Stimulated activated naive B cell treated with anti-CD40 and anti-IgM and Interleukin-4, amounts not matched to agents 10 μg/mL and 1 μg/mL and 100 μg/mL, for 72 hours (primary cell): ENCODE measurements around the gene APOL5.
"Not testable (repeated sequence)": the region's sequence is repeated elsewhere in the genome, so short reads cannot be mapped to it uniquely, and the experiment has no call there.

Source experiments
- ATAC-seq, 2 donors: fragments of 150-1000 bp; cut with Tn5 transposase; replicated peaks; 2 replicates each; pipeline ENCODE4 v1.10.0; 2021; ENCODE audit warnings: moderate library complexity in 1 of 2
- DNase-seq: peaks from one replicate; pipeline ENCODE4 v3.0.0; 2021
- H3K27ac Mint-ChIP-seq: one replicate; pipeline ENCODE4 v1.8.0; 2022; ENCODE audit warnings: mild to moderate bottlenecking, mixed read lengths
- H3K27me3 Mint-ChIP-seq, 2 donors: one replicate each; pipeline ENCODE4 v1.8.0; 2022; ENCODE audit warnings: mixed read lengths in 2 of 2
- H3K36me3 Mint-ChIP-seq, 2 donors: one replicate each; pipeline ENCODE4 v1.8.0; 2022; ENCODE audit warnings: mixed read lengths in 2 of 2, mild to moderate bottlenecking in 1 of 2
- H3K4me1 Mint-ChIP-seq, 2 donors: one replicate each; pipeline ENCODE4 v1.8.0; 2022; ENCODE audit warnings: mixed read lengths in 2 of 2, mild to moderate bottlenecking in 1 of 2
- H3K4me3 Mint-ChIP-seq, 2 donors: one replicate each; pipeline ENCODE4 v1.8.0; 2022; ENCODE audit warnings: mild to moderate bottlenecking in 2 of 2, mixed read lengths in 2 of 2, moderate library complexity in 1 of 2
- H3K9me3 Mint-ChIP-seq, 2 donors: one replicate each; pipeline ENCODE4 v1.8.0; 2022; ENCODE audit warnings: mixed read lengths in 2 of 2, mild to moderate bottlenecking in 1 of 2

The APOL5 gene, protein sequence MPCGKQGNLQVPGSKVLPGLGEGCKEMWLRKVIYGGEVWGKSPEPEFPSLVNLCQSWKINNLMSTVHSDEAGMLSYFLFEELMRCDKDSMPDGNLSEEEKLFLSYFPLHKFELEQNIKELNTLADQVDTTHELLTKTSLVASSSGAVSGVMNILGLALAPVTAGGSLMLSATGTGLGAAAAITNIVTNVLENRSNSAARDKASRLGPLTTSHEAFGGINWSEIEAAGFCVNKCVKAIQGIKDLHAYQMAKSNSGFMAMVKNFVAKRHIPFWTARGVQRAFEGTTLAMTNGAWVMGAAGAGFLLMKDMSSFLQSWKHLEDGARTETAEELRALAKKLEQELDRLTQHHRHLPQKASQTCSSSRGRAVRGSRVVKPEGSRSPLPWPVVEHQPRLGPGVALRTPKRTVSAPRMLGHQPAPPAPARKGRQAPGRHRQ

DNA sequence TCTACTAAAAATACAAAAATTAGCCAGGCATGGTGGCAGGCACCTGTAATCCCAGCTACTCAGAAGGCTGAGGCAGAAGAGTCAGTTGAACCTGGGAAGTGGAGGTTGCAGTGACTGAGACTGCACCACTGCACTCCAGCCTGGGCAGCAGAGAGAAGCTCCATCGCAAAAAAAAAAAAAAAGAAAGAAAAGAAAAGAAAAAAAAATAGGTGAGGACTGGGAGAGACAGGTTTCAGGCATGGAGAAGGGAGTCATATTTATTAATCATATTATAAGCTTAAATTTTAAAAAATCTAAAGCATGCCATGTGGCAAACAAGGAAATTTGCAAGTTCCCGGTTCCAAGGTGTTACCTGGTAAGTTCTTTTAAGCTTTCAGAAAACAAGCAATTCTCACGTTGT, at the start of gene APOL5:
TSS of gene APOL5 (plus strand) at position 301 of the 400 bp plus-strand sequence. CDS start at position 301, 0 bp downstream.
- peaks cover 7 to 12% of the 10 kb centered on the region in 2 donors for H3K9me3 Mint-ChIP-seq
- no peak within 1 kb of the TSS for H3K4me3 Mint-ChIP-seq
- H3K27me3 Mint-ChIP-seq: peaks cover 32 to 40% of the 10 kb centered on the region in 2 donors
- peaks cover 5 to 11% of the 10 kb centered on the region in 2 donors for H3K36me3 Mint-ChIP-seq
- no peak for DNase-seq
- H3K4me1 Mint-ChIP-seq: no peaks in the 10 kb centered on the region
- no peak within 1 kb of the TSS for H3K27ac Mint-ChIP-seq
- ATAC-seq: no peak

DNA sequence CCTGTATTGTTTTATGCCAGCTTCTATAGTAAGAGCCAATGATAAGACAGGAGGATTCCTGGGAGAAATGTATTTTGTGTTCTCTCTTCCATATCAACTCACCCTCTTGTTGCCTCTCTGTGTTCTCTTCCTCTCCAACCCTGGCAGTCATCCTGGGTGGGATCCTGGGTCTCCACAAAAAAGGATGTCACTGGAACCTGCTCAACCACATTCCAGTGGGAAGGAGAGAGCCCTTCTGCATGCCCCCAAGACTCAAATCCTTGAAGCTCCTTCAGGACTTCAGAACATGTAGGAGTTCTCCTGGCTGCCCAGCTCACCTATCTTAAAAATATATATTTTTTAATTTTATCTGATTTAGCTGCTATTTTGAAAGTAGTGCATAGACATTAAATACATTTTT, 43.3 kb upstream of the APOL5 start:
- ATAC-seq: no peak
- H3K9me3 Mint-ChIP-seq: peaks cover 7 to 11% of the 10 kb centered on the region in 2 donors

DNA sequence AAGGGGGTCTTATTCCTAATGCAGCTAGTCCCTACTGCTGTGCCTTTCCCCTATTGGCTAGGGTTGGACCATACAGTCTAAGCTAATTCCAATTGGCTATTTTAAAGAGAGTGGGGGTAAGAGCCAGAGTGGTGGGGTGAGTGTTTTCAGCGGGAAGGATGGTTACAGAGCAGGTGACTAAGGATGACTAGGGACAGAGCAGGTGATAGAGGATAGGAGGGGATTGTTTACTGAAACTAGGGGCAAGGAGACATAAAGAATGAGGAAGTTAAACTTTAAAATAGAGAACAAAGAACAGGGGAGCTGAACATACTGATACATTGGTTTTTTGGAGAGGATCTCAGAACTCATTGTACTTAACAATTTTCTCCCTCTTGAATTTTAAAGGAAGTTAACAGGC, 41.6 kb upstream of the APOL5 start:
- peak; percentile 78 to 80 for ATAC-seq
- not testable (repeated sequence) for H3K27me3 Mint-ChIP-seq, DNase-seq, H3K36me3 Mint-ChIP-seq, H3K27ac Mint-ChIP-seq, H3K4me3 Mint-ChIP-seq
- H3K4me1 Mint-ChIP-seq: peaks cover 17 to 41% of the 10 kb centered on the region in 2 donors
- peaks cover 11 to 14% of the 10 kb centered on the region in 2 donors for H3K9me3 Mint-ChIP-seq

More for the DNA sequence above, 43.3 kb upstream of the APOL5 start:
- H3K4me3 Mint-ChIP-seq: no peak overlapping the region
- DNase-seq: no peak
- H3K27me3 Mint-ChIP-seq: no peaks in the 10 kb centered on the region
- H3K36me3 Mint-ChIP-seq: peaks cover 2 to 10% of the 10 kb centered on the region in 2 donors
- peaks cover 11 to 27% of the 10 kb centered on the region in 2 donors for H3K4me1 Mint-ChIP-seq
- no peak overlapping the region for H3K27ac Mint-ChIP-seq

DNA sequence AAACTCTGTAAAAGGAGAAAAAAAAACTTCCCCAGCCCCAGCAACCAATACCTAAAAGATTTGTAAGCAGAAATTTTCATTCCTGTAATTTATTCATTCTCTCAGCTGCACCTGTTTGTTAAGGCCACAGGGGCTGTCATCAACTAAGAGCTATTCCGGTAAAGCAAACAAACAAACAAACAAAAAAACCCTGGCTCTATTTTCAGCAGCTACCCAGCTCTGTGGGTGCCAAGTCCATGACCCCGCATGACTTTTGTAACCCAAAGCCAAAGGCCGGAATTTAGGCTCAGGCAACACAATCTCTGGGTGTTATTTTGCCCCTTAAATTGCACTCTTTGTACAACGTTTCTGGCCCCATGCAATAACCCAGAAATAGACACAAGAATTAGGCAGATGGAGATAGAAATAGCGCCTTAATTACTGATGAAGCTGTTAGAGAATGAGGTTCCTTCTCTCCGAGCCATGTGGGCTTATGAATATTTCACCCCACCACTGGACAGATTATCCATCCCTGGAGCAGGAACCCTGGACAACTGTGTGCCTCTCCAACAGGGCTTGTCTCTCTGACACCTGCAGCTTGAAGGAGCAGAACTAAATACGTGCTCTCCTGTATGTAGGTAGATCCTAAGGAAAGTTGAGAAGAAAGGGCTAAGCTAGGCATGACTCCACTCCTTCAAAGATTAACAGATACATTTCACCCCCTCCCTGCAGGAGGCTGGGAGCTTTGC, 40.0 kb upstream of the APOL5 start:
- Mint-ChIP-seq H3K36me3 (peaks cover 3 to 10% of the 10 kb centered on the region in 2 donors), H3K4me3 (no peak overlapping the region), H3K9me3 (peaks cover 11 to 15% of the 10 kb centered on the region in 2 donors), H3K27ac (no peak overlapping the region), H3K4me1 (peaks cover 17 to 41% of the 10 kb centered on the region in 2 donors), H3K27me3 (no peaks in the 10 kb centered on the region)
- ATAC-seq (no peak), DNase-seq (no peak)

DNA sequence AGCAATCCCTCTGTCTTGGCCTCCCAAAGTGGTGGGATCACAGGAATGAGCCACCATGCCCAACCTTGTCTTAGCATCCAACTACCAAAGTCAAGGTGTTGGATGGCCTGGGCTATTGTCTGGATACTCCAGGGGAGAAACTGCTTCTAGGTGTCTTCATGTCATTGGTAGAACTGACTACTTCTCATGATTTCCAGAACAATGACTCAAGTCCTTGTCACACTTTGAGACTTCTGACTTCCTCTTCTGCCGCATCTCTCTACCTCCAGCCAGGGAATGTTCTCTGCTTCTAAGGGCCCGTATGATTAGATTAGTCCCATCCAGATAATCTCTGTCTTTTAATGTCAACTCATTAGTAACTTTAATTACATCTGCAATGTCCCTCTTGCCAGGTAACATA, 38.8 kb upstream of the APOL5 start:
- Mint-ChIP-seq H3K9me3 (peaks cover 7 to 15% of the 10 kb centered on the region in 2 donors), H3K4me1 (peaks cover 17 to 41% of the 10 kb centered on the region in 2 donors), H3K36me3 (peaks cover 3 to 10% of the 10 kb centered on the region in 2 donors), H3K27ac (peak overlapping the region; percentile 28), H3K27me3 (peaks cover 8 to 9% of the 10 kb centered on the region in 2 donors), H3K4me3 (no peak overlapping the region)
- no peak for DNase-seq
- peak in 1 of 2 donors; percentile 38 for ATAC-seq

DNA sequence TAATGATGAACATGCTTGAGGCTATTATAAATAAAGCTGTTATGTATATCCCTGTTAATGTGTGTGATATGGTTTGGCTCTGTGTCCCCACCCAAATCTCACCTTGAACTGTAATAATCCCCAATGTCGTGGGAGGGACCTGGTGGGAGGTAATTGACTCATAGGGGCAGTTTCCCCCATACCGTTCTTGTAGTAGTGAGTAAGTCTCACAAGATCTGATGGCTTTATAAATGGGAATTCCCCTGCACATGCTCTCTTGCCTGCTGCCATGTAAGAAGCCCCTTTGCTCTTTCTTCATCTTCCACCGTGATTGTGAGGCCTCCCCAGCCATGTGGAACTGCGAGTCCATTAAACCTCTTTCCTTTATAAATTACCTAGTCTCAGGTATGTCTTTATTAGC, 38.2 kb upstream of the APOL5 start:
- DNase-seq: peak; percentile 21
- Mint-ChIP-seq H3K27me3 (peaks cover 9 to 11% of the 10 kb centered on the region in 2 donors), H3K4me1 (peaks cover 17 to 41% of the 10 kb centered on the region in 2 donors), H3K27ac (peak overlapping the region; percentile 38), H3K9me3 (peaks cover 7 to 13% of the 10 kb centered on the region in 2 donors)
- not testable (repeated sequence) for H3K36me3 Mint-ChIP-seq, H3K4me3 Mint-ChIP-seq
- peak; percentile 61 to 76 for ATAC-seq

DNA sequence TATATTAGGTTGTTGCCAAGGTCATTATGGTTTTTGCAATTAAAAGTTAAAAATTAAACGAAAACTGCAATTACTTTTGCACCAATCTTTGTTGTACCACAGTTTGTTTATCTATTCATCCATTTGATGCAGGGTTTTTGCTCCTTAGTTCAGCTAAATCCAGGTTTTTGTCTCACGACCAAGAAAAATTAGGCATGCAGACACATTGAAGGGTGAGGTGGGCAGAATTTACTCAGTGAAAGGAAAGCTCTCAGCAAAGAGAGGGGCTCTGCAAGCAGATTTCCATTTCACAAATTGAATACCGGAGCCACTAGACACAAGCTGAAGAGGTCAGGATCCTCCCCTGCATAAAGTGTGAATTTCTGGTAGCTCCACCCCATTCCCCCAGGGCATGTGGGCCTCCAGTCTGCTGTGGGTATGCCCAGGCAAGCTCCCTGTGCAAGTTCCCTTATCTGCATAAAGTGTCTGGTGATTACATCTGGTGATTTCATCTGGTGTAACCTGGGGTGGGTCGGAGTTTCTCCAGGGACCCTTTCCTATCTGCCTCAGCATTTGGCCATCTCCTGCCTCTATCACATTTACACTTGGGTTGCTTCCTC, 36.1 kb upstream of the APOL5 start:
- DNase-seq (no peak), ATAC-seq (no peak)
- Mint-ChIP-seq H3K27ac (no peak overlapping the region), H3K9me3 (peaks cover 4 to 7% of the 10 kb centered on the region in 2 donors), H3K36me3 (peaks cover 2 to 10% of the 10 kb centered on the region in 2 donors), H3K4me3 (no peak overlapping the region), H3K27me3 (peaks cover 9 to 11% of the 10 kb centered on the region in 2 donors), H3K4me1 (peaks cover 26 to 44% of the 10 kb centered on the region in 2 donors)

DNA sequence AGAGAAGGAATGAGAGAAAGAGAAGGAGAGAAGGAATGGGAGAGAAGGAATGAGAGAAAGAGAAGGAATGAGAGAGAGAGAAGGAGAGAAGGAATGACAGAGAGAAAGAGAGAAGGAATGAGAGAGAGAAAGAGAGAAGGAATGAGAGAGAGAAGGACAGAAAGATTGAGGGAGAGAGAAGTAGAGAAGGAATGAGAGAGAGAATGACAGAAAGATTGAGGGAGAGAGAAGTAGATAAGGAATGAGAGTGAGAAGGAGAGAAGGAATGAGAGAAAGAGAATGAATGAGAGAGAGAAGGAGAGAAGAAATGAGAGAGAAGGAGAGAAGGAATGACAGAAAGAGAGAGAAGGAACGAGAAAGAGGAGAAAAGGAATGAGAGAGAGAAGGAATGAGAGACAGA, 34.1 kb upstream of the APOL5 start:
- ATAC-seq: no peak

DNA sequence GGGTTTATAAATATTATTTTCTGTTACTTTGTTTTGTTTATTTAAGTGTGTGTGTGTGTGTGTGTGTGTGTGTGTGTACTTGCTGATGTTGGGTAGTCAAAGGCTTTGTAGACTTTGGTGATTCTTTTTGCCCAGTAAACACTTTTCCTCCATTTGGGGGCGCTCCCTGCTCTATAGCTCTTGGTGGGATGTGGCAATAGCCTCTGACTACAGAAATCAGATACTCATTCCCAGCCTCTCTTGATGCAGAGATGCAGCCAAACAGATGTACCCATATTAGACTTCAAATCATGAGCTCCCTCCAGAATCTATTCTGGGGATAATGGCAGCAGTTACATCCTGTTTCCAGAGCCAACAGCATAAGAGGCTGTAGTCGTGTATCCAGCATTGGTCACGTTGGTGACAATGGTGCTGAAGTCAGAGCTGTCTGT, 33.4 kb upstream of the APOL5 start:
- Mint-ChIP-seq H3K36me3 (peaks cover 2 to 5% of the 10 kb centered on the region in 2 donors), H3K4me3 (no peak overlapping the region), H3K27ac (no peak overlapping the region), H3K4me1 (peaks cover 20 to 30% of the 10 kb centered on the region in 2 donors), H3K9me3 (peaks cover 4 to 8% of the 10 kb centered on the region in 2 donors), H3K27me3 (peaks cover 9 to 18% of the 10 kb centered on the region in 2 donors)
- no peak for DNase-seq
- ATAC-seq: no peak

More for the DNA sequence above, 34.1 kb upstream of the APOL5 start:
- peaks cover 9 to 11% of the 10 kb centered on the region in 2 donors for H3K27me3 Mint-ChIP-seq
- H3K9me3 Mint-ChIP-seq: peaks cover 4 to 10% of the 10 kb centered on the region in 2 donors
- H3K4me1 Mint-ChIP-seq: peaks cover 25 to 37% of the 10 kb centered on the region in 2 donors
- DNase-seq: no peak
- H3K27ac Mint-ChIP-seq: no peak overlapping the region
- no peak overlapping the region for H3K4me3 Mint-ChIP-seq
- peaks cover 2 to 10% of the 10 kb centered on the region in 2 donors for H3K36me3 Mint-ChIP-seq

DNA sequence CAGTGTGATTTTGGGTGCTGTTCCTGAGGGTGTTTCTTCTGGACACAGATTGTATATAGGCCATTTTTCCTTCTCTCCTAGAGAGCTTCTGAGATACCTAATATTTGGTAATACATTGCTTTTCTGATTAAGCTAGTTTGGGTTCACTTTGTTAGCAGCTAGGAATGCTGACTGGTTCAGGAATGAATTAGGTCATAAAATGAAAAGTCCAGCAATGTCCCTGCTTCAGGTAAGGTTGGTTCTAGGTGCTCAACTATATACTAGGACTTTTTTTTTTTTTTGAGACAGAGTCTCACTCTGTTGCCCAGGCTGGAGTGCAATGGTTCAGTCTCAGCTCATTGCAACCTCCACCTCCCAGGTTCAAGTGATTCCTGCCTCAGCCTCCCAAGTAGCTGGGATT, 32.9 kb upstream of the APOL5 start:
- H3K27ac Mint-ChIP-seq: no peak overlapping the region
- H3K4me1 Mint-ChIP-seq: peaks cover 15 to 26% of the 10 kb centered on the region in 2 donors
- peaks cover 4 to 6% of the 10 kb centered on the region in 2 donors for H3K9me3 Mint-ChIP-seq
- DNase-seq: no peak
- no peak for ATAC-seq
- H3K27me3 Mint-ChIP-seq: peaks cover 9 to 22% of the 10 kb centered on the region in 2 donors
- no peak overlapping the region for H3K4me3 Mint-ChIP-seq
- H3K36me3 Mint-ChIP-seq: peaks cover 2 to 3% of the 10 kb centered on the region in 2 donors

DNA sequence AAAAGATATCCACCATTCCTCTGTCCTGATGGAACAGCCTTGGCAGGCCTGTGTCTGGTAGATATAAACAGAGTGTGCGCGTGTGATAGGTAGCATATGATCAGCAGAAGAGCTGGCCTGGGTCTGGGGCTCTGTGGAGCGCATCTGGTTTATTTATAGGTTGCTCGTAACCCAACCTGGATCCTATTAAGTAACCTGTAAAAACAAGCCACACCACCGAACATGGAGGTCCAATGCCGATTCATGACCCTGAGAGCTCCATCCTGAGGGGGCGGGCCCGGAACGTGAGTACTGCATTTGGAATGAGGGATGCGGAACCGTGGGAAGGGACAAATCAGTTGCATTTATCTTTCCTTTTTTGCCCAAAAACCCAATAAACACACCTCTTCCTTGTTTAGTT, 31.9 kb upstream of the APOL5 start:
- H3K27ac Mint-ChIP-seq: no peak overlapping the region
- DNase-seq: no peak
- H3K4me3 Mint-ChIP-seq: no peak overlapping the region
- H3K27me3 Mint-ChIP-seq: peaks cover 16 to 28% of the 10 kb centered on the region in 2 donors
- H3K4me1 Mint-ChIP-seq: peaks cover 15 to 19% of the 10 kb centered on the region in 2 donors
- H3K9me3 Mint-ChIP-seq: peaks cover 3 to 5% of the 10 kb centered on the region in 2 donors
- peaks cover under 1 to 2% of the 10 kb centered on the region in 2 donors for H3K36me3 Mint-ChIP-seq
- ATAC-seq: no peak

DNA sequence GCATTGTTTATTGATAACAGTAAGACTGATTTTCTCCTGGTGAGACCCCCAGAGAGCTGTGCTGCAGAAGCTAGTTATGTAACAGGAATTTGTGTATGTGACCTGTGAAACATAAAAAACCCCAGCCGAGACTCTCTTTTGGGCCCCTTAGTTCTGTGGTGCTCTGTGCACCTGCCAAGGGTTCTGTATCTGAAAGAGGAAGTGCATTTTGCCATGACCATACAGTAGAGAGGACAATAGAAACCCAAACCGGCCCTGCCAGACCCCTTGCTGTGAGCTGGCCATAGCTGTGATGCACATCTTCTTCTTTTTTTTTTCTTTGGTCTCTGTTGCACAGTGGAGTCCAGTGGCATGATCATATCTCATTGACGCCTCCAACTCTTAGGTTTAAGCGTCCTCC, 31.4 kb upstream of the APOL5 start:
- peaks cover 0 to 4% of the 10 kb centered on the region in 2 donors for H3K9me3 Mint-ChIP-seq
- peaks cover 18 to 31% of the 10 kb centered on the region in 2 donors for H3K27me3 Mint-ChIP-seq
- no peaks in the 10 kb centered on the region for H3K36me3 Mint-ChIP-seq
- ATAC-seq: peak; percentile 66 to 72
- H3K4me1 Mint-ChIP-seq: peaks cover 13 to 16% of the 10 kb centered on the region in 2 donors
- DNase-seq: no peak
- H3K27ac Mint-ChIP-seq: no peak overlapping the region
- no peak overlapping the region for H3K4me3 Mint-ChIP-seq

DNA sequence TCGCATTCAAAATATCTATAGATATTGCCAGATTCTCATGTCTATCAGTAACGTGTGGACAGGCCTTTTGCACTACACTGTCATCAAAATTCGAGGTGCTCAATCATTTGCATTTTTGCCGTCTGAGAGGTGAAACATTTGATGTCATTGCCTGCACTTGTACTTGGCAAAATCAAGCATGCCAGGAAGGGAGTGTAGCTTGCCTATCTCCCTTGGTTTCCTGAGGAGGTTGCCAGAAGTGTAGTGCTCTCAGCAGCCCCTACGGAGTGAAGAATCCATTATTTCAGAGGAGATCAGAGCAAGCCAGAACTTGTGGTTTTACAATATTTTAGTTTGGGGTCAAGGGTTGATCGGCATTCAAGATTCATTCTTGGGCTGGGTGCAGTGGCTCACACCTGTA, 30.2 kb upstream of the APOL5 start:
- ATAC-seq: no peak
- H3K4me3 Mint-ChIP-seq: no peak overlapping the region
- peaks cover 18 to 31% of the 10 kb centered on the region in 2 donors for H3K27me3 Mint-ChIP-seq
- no peak for DNase-seq
- H3K4me1 Mint-ChIP-seq: peaks cover 13 to 16% of the 10 kb centered on the region in 2 donors
- H3K9me3 Mint-ChIP-seq: peaks cover 0 to 2% of the 10 kb centered on the region in 2 donors
- no peaks in the 10 kb centered on the region for H3K36me3 Mint-ChIP-seq
- H3K27ac Mint-ChIP-seq: no peak overlapping the region
